IPS-NIHi11 (cell line): ENCODE data around the gene ZPLD1.
A peak's percentile ranks its signal among the peaks of the same experiment; 100 is the strongest.

Source experiments
- DNase-seq: peaks from one replicate; pipeline ENCODE4 v3.0.0; 2012; ENCODE audit warnings: mixed read lengths, low spot score

The ZPLD1 gene

DNA sequence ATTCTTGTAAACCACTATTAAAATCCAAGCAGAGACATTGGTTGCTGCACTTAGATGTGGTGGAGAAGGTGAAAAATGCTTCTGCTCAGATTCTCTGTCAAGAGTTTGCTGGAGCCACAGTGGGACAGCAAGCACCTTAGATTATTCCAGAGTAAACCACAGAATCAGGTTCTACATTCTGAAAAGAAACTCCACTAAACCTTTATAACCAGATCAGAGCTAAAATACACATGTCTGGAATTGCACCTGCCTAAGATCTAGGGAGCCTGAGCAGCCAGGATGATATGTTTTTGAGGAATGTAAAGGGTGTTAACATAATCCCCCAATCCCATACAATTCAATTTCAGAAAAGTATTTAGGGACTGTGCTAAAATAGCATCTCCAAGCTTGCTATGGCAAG is at the start of gene ZPLD1:
TSS of gene ZPLD1 (plus strand) at position 301 of the 400 bp plus-strand sequence. CDS start 3,473 bp downstream, outside the sequence.
- DNase-seq, result no peak

DNA sequence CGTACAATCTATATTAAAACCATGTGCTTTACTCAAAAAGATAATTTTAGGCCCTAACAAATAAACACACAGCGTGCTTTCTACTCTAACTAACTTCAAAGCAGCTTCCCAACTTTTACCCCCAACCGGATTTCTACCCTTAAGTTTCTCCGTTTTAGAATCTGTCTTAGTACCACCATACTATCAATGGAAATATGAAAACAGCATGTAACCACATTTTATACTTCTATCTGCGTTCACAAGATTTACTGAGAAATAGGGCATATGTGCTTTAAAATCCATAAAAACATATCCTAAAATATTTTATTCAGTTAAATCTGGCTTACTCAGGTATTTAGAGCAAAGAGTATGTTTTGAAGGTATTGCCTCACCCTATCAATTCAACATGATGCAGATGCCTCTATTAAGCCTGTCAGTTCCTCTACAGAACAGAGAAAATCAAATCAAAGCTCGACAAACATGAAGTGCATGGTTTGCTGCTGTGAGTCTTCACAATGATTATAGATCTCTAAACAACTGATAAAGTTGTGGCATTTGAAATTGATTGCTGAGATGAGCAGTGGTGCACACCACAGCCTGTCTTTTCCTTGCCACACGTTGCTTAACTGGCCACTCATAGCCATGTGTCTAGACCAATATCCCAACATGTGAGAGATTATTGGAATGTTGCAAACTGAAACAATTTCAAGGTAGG is 44.5 kb upstream of the ZPLD1 start:
- DNase-seq, result no peak

DNA sequence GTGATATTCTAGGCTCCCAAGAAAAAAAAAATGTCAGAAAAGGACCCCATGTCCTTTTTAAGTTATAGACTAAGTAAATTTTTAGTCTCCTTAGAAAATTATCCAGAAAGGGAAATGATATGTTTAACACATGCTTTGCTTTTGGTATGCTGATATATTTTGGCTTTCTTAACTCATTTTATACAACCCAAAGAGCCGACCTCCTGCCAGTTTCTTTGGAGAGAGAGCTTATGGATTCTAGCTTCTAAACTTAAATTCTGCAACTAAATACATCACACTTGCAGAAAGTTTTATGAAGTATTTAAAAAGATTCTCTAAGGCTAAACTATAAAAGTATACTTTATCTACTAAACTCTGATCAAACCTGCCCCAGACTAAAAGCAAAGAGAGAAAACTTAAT is 43.9 kb upstream of the ZPLD1 start:
- DNase-seq, result no peak

DNA sequence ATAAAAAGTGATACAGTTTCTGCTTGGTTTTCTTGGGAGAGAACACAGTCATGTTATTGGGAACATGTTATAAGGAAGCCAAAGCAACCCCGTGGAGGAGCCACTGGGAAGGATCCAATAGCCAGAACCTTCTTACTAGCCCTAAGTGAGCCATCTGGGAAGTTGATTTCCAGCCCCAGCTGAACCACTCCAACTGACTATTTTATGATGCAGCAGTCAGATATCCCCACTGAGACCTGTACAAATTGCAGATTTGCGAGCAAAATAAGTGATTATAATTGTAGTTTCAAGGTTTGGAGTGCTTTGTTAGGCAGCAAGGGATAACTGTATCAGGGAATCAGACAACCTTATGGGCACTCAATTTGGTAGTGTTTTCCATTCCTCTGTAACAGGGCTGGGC is 43.3 kb upstream of the ZPLD1 start:
- DNase-seq, result no peak

DNA sequence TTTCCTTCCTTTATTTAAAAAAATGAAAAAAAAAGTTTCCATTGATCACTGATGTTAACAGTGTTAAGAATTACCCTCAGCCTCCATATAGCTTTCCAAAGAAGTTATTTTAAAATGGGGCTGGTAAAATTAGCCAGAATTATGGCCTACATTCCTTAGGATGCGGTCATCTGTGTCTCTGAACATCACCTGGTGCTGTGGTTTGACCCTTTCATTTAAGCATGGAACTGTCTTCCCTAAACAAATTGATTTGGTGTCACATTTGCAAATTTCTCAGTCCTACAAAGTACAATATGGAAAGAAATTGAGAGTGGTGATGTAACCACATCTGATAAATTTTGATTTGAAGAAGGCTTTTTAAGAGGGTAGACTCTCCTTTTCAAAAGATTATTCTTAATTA is 40.3 kb upstream of the ZPLD1 start:
- DNase-seq, result no peak

DNA sequence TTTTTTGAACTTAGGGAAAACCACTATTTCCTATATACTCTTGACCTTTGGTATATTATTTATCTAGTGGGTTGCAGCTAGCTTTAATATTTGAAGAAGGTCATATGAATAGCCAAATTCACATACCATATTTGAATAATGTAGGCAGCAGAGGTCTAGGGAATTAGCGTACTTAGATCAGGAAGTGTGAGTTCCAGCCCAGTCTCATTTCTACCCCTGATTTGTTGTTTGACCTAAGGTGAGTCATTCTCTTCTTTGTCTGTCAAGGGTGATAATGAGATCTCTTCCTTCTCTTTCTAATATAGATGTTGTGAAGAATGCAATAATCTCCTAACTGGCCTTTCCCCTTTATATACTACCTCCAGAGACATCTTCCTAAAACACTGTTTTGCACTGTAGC is 36.6 kb upstream of the ZPLD1 start:
- no peak for DNase-seq

DNA sequence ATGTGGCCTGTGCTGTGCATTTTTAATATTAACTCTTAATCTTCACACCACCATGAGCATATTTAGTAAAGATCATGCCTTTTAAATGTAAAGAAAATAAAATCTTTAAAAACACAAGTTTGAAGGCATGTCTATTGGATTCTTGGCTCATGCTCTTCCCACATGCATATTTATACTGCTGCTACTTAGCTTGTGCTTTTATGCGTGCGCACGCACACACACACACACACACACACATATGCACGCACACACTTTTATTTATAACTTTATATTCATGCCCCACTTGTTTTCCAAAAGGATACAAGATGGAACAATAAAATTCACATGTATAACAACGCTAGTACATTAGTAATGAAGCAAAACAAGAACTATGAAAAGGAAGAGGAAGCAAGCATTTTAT is 36.1 kb upstream of the ZPLD1 start:
- no peak for DNase-seq

DNA sequence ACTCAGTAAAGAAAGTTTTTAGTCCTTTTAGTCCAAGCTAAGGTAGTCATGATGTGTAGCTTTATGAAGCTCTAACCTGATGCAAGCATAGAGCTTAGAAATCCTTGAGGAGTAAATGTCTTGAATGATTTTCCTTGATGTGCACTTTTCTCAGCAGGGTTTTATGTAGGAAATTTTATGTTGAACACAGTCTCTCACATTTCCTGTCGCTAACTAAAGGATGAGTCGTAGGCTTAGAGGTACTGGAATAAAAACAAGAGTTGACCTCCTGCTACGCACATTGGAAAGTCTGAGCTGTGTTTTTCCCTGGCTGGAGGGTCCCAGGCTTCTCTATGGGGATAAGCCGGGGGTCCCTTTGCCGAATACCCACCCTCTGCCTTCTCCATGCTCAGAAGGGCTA is 34.7 kb upstream of the ZPLD1 start:
- no peak for DNase-seq

DNA sequence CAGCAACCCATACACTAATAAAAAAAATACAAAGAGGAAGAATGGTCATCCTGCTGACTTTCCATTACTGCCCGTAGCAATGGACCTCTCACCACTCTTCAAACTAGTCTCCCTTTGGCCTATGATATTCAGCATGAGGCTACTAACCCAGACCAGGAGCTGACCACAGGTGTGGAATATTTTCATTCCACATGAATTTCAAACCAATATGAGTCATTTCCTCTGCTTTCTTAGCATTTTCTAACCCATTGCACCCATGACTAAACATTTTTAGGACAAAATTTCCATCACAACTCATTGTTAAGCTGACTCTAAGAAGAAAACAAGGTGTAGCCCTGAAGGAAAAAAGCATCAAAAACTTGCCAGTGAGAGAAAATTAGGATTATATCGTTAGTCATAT is 34.0 kb upstream of the ZPLD1 start:
- no peak for DNase-seq

DNA sequence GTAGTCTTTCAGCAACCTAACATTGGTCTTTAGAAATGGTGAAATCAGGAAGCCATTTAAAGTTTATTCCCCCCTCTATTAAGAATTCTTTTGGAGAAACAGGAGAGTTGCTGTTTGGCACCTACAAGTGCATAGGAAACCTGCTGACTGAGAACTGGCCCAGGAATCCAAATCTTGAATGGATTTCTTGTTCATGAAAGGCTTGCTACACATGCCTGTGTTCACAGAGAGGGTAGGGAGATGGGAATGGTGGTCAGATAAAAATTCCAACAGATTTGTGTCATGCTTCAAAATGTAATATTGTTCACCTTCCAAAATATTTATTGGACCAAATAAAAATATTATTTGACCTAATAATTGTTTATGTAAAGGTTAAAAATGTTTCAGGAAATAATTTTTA is 24.2 kb upstream of the ZPLD1 start:
- DNase-seq, result no peak

DNA sequence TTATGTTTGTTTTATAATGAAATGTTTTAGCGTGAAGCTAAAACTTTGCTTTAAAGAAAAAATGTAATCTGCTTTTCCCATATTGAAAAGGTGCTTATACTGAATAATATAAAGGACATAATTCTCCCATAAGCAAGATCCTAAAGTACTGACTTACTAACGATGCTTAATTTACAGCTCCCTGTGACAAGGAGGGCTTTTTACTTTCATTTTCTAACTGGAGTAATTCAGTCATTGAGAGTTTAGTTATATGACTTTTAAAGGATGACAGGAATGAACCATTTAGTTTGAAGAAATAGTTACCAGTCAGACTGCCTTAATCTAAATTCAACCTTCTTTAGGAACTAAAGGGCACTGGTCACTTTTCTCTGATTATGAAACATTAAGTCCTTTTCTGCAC is 19.3 kb upstream of the ZPLD1 start:
- no peak for DNase-seq

DNA sequence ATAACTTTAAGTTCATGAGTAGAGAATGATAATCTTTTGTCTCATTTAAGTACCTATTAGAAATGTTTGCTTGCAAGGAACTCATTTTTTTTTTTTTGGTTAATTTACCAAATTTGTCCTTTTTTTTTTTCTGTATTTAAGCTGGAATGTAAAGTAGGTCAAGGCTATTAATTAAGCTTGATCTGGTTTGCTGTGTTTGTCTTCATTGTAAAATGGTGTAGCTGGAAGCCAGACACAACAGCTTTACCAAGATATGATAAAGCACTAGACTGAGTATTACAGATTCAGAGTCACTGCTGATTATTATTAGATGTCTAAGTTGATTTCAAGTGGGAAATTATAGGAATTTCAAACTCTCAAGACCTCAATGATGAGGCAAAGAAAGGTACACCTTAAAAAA is 15.0 kb upstream of the ZPLD1 start:
- no peak for DNase-seq

DNA sequence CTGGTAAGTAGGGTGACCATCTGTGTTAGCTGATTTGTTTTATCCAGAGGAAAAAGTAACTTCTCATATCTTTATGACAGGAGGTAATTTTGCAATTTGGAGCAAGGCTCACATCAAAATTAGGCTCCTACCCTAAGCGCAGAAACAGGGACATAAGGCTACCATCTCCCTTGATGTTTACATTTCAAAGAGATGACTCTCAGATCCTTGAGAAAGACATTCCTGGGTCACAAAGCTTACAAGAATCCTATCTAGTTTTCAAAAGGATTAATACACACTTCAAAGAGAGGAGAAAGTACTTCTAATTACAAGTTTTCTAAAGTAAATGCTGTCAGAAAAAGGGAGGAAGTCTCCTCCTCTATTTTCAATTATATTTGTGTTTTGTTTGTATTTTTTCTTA is 7.0 kb downstream of the ZPLD1 start:
- no peak for DNase-seq

DNA sequence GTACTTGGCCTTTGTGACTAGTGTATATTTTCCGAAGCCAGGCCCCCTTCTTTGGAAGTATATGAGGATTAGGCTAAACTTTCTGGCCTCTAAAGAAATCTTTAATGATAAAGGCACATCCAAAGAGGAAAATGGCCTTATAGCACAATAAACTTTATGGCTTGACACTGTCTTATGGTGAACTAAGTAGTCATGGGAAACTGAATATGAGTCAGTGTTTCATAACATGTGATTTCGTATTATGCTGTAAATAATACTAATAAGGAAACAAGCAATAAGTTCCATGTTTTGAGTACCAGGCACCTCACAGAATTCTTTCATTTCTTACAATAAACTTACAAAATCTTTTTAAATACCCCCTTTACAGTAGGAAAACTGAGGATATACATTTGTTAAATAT is 8.2 kb downstream of the ZPLD1 start:
- DNase-seq, result no peak

DNA sequence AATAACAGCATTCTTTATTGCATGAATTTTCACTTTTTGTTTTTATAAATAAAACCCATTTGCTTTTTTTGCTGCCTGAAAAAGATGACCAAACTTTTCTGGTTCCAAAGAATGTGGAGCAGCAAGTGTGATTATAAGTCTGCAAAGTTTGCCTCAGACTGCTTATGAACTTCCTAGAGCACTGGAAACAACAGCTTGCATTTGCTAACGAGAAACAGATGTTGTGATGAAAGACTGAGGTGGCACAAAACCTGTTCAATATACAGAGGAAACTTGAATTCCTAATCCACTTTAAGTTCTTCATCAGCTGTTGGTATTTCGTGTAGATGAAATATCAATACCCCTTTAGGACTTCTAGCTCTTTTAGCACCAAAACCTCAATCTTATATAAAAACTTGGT is 9.3 kb downstream of the ZPLD1 start:
- no peak for DNase-seq

DNA sequence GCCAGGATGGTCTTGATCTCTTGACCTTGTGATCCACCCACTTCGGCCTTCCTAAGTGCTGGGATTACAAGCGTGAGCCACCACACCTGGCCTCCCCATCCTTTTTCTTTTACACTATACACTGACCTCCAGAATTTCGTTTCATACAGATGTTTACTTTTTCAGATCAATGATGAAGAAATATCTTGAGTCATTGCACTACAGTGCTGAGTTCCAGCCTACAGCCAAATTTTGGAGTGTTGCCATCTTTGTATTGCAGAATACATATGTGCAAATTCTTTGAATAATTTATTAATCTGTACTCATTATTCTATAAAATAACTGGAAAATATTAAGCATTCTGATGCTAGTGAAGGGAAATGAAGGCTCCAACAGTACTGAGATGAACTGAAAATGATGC is 12.5 kb downstream of the ZPLD1 start:
- no peak for DNase-seq

DNA sequence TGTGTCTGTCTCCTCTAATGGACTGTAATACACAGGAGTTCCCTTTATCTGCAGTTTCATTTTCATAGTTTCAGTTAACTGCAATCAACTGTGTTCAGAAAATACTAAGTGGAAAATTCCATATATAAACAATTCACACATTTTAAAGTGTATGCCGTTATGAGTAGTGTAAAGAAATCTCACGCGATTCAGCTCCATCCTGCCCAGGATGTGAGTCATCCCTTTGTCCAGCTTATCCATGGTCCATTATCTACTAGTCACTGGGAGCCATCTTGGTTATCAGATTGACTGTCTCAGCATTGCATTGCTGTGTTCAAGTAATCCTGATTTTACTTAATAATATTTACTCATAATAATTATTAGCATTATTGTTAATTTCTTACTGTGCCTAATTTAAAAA is 14.5 kb downstream of the ZPLD1 start:
- no peak for DNase-seq

DNA sequence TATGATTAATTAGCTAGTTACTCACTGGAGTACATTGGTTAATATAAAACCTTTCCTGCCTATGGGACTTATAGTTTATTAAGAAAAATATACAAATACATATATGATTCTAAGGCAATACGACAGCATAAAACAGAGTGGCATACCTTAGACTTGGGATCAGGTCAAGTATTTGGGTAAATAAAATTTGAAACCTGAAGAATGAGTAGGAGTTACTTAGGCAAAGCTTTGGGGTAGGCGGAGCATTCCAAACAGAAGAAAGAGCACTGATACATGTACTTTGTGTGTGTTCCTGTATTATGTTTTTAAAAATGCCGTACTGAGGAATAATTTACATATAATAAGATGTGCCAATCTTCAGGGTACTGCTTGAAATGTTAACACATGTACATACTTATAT is 15.1 kb downstream of the ZPLD1 start:
- DNase-seq, result no peak

DNA sequence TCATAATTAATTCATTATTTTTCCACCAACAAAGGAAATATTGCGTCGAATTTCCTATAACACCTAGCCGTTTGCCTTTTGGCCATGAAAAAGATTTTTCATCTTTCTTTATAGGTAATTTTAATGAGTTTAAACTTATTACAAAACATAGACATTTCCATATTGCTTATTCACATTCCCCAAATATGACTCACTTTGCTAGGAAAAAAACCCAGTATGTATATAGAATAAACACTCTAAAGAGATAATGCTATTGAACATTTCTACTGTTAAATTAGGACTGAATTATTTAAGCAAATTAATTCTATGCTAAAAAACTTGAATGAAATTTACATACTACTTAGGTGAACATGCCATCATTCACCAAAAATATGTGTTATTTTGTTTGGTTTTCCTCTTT is 16.2 kb downstream of the ZPLD1 start:
- DNase-seq, result no peak

DNA sequence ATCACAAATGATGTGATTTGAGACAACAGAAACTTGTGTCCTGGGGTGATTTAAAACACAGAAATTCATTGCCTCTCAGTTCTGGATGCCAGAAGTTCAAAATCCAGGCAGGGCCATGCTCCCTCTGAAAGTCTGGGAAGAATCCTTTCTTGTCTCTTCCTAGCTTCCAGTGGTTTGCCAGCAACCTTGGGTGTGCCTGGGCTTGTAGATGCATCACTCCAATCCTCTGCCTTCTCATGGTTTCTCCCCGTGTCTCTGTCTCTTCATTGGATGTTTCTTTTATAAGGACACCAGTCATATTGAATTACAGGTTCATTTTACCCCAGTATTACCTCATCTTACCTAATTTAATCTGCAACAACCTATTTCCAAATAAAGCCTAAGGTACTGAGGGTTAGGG is 16.7 kb downstream of the ZPLD1 start:
- no peak for DNase-seq

DNA sequence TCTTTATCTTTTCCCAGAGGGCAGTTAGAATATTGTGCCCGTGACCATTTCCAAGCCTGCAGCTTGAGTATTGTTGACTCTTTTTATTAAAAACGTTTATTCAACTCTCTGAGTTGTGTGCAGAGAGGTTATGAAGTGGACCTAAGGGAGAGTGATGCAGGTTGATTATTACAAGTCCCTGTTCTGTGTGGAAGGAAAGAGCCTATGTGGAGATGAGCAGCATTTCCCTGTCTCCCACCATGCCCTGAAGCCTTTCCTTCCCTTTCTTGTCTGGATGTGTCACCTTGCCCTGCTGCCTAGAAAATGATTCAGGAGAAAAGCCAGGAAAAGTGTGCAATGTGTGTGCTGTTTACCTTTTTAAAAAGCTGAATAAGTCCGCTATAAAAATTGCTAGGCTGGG is 19.4 kb downstream of the ZPLD1 start:
- DNase-seq, result no peak

DNA sequence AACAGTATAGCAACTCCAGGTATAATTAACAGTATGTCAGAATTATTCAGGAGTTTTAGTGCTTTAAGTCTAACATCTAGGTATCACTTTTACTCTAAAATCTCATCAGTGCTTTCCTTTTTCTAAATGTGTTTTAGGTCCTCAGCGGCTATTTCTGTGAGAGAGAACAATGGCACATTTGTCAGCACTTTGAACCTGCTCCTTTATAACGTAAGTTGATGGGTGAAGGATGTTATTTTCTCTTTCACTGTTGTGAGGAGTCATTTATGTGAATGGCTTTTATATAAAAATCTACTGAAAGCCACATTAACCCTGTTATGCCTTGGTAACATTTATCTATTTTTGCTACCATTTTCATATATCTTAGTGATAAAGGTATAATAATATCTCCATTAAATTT is 22.8 kb downstream of the ZPLD1 start:
- DNase-seq, result no peak

DNA sequence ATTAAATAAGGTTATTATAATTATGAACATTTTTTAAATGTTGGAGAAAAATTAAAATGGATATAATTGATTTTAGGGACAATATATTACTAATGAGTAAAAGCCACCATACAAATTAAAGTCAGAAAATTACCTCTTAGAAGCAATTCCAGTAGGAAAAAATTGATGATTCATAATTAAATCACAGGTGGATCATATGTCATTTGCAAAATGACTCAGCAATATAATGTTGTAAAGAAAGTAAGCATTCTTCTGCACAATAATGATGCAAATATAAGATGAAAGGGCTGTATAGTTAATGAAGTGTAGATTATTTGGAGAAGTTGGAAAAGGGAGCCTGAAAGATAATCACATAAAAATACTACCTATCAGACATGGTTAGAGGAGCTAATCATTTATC is 25.8 kb downstream of the ZPLD1 start:
- DNase-seq, result no peak

DNA sequence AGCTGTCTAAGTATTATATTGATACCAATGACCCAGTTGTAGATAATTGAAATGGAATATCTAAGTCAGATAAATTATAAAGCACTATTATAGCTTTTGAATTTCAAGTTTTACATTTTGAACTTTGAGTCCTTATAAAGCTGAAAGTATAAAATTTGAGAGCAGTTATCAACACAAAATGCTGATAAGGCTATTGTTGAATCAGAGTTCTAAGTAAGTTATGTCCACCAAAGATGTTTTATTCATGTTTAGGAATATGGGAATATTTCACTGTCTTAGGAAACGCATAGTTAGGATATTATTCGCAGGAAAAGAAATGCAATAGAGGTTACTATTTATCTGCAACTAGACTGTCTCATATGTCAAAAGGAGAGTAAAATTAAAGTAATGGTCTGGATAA is 29.4 kb downstream of the ZPLD1 start:
- DNase-seq, result no peak

DNA sequence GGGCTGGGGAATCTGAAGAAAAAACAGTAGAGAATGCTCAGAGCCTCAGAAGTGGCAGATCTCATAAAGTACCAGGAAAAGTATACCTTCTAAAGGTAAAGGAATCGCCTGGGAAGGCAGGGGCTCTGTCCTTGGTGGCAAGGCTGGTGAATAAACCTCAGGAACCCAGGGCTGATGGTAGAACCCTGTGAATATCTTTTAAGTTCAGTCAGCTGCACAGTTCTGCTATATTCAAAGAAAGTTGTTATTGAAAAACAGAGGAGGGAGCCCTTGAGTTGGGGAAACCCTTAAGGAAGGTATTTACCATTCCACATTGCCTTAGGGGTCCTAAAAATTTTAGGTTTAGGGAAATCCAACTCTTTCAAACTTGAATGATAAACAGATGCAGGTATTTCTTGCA is 31.2 kb downstream of the ZPLD1 start:
- peak; percentile 7 for DNase-seq
